ENCODE results near the gene KLF6.

The KLF6 gene

DNA sequence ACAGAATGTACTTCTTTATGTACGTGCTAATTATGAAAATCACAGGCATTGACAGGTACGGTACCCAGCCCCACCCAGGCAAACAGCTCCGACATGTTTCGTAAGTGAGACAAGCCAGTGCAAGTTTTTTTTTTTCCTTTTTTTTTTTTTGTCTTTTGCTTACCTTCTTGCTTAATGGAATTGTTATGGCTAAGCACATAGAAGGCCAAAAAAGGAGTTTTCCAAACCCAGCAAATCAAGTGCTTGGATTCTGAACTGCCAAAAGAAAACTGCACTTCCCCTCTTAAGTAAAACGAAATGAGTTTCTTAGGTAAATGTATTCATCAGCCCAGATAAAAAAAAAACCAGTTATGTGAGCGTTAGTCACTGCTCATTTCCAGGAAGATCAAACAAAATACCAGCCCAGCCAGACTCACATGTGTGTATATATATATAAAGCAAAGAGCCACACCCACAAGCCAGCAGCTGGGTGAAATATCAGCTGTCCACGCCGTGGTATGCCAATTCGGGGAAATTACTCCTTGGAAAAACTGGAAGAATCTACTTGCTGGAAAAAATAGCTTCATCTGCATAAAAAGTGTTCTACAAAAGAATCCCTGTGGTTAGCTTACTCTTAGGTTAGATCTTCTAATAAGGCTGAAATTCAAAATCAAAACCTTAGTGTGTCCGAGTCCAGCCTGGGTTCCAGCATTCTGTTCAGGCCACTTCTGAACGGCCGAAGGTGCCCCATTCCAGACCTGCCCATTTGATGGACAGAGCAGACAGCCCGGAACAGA is 8.0 kb downstream of the KLF6 start:
- H3K4me3 ChIP-seq (ENCODE audit: low read depth, low read length), result no peak overlapping the region
- DNase-seq, result no peak
- H3K4me1 ChIP-seq, result peaks cover 5% of the 10 kb centered on the region; the same call in 1 of the 2 replicates
- H3K27me3 ChIP-seq, result no peaks in the 10 kb centered on the region
- TF ChIP-seq CTCF (IDR thresholded peaks at IDR 0.05; ENCODE audit: low read depth, low read length), result no peak
- no peaks in the 10 kb centered on the region for H3K9me3 ChIP-seq
- peaks cover 74% of the 10 kb centered on the region for H3K36me3 ChIP-seq

GRCh38 chr10:3775696-3776551 is 9.1 kb downstream of the KLF6 start:
- Histone ChIP-seq H3K27me3 (no peaks in the 10 kb centered on the region), H3K36me3 (peaks cover 64% of the 10 kb centered on the region), H3K4me1 (peaks cover 3% of the 10 kb centered on the region; the same call in 1 of the 2 replicates), H3K4me3 (ENCODE audit: low read depth, low read length) (no peak overlapping the region), H3K9me3 (no peaks in the 10 kb centered on the region)
- TF ChIP-seq CTCF (IDR thresholded peaks at IDR 0.05; ENCODE audit: low read depth, low read length), result no peak
- DNase-seq, result no peak

- peaks cover 3% of the 10 kb centered on the region; the same call in 1 of the 2 replicates for H3K4me1 ChIP-seq
- no peak for TF ChIP-seq CTCF (IDR thresholded peaks at IDR 0.05; ENCODE audit: low read depth, low read length)
- H3K36me3 ChIP-seq, result peaks cover 55% of the 10 kb centered on the region
- H3K4me3 ChIP-seq (ENCODE audit: low read depth, low read length), result no peak overlapping the region
- DNase-seq, result no peak
- H3K27me3 ChIP-seq, result no peaks in the 10 kb centered on the region
- H3K9me3 ChIP-seq, result no peaks in the 10 kb centered on the region
Observed at GRCh38 chr10:3774814-3775695, 10.0 kb downstream of the KLF6 start.

DNA sequence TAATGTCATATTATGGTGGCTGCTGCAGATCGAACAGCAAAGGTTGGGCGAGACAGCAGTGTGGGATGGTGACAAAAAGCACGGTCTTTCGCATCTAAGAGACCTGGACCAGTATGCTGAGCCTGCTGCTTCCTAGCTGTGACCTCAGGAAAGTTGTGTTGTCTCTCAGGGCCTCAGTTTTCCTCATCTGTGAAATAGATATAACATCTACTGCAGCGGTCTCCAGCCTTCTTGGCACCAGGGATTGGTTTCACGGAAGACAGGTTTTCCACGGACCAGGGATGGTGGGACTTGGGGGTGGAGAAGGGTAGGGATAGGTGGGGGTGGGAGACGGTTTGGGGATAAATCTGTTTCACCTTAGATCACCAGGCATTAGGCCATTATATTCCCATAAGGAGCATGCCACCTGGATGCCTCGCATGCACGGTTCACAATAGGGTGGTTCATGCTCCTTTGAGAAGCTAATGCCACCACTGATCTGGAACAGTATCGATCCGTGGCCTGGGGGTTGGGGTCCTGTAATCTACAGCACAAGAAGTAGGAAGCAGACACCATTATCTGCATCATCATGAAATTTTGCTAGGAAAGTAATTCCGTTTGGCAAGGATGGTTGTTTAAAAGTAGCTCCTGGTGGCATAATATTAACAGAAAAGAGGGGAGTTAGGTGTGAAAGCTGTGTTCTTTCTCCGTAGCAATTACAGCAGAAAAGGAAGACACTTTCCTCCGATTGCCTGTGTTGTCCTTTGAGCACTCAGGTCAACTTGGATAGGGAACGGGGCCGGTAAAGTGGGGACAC is 10.8 kb downstream of the KLF6 start:
- Histone ChIP-seq H3K4me1 (peaks cover 3% of the 10 kb centered on the region; the same call in 1 of the 2 replicates), H3K4me3 (ENCODE audit: low read depth, low read length) (no peak overlapping the region), H3K9me3 (no peaks in the 10 kb centered on the region), H3K36me3 (peaks cover 47% of the 10 kb centered on the region), H3K27me3 (no peaks in the 10 kb centered on the region)
- no peak for DNase-seq
- 0 out of 2 replicates have a peak, but pooled peaks have one; percentile 9 for TF ChIP-seq CTCF (IDR thresholded peaks at IDR 0.05; ENCODE audit: low read depth, low read length)

- Histone ChIP-seq H3K4me3 (ENCODE audit: low read depth, low read length) (no peak overlapping the region), H3K9me3 (no peaks in the 10 kb centered on the region), H3K36me3 (peaks cover 40% of the 10 kb centered on the region), H3K27me3 (no peaks in the 10 kb centered on the region), H3K4me1 (peaks cover 6% of the 10 kb centered on the region)
- TF ChIP-seq CTCF (IDR thresholded peaks at IDR 0.05; ENCODE audit: low read depth, low read length), result no peak
- no peak for DNase-seq
Observed at GRCh38 chr10:3773460-3774017, 11.5 kb downstream of the KLF6 start.

Measured in BE2C (cell line).